Urinary bladder (tissue), 4 donors: Measurements from ENCODE around the gene TCF19. TPM values are rescaled to one million over a fixed set of nuclear protein-coding genes. Genes with fewer than 3 reads are reported as not detected.

ENCODE experiments used
- DNase-seq: peaks from one replicate; pipeline ENCODE4 v3.0.0-alpha.2; 2015; ENCODE audit errors: extremely low spot score
- H3K27ac ChIP-seq: one replicate; pipeline ENCODE4 v1.5.1; 2013; ENCODE audit warnings: low read depth, mild to moderate bottlenecking, moderate library complexity
- H3K36me3 ChIP-seq: one replicate; pipeline ENCODE4 v1.6.1; 2013; ENCODE audit warnings: mild to moderate bottlenecking, moderate library complexity; ENCODE audit not compliant: insufficient read depth
- H3K4me1 ChIP-seq: one replicate; pipeline ENCODE4 v1.6.1; 2013; ENCODE audit warnings: mild to moderate bottlenecking, moderate library complexity; ENCODE audit not compliant: insufficient read depth
- H3K4me3 ChIP-seq: one replicate; pipeline ENCODE4 v1.5.1; 2013; ENCODE audit warnings: low read depth, low read length
- WGBS: extraction: QIAGEN DNeasy Blood & Tissue Kit; methylation state at CpG from one replicate; pipeline ENCODE4 v1.1.7; 2013; 5-methylcytosine and 5-hydroxymethylcytosine counted together
- polyA plus RNA-seq: library from polyadenylated mRNA; stranded (reverse); fragments of 200-250 nt; gene quantifications from one replicate; pipeline ENCODE4 v1.2.3, GENCODE V29; 2013
- total RNA-seq: library from RNA; depleted of rRNA; stranded (reverse); fragments of >200 nt; gene quantifications from one replicate; pipeline ENCODE4 v1.2.3, GENCODE V29; 2014
- donor health status: healthy with polysubstance abuse.
- donor health status: healthy.

The TCF19 gene
- total and polyA plus RNA-seq, 2 donors = 7.9 to 12.7 TPM

GRCh38 chr6:31121131-31121790 lies 37.1 kb upstream of the TCF19 start:
- Histone ChIP-seq H3K4me3 (no peak overlapping the region), H3K4me1 (no peaks in the 10 kb centered on the region), H3K36me3 (no peaks in the 10 kb centered on the region), H3K27ac (no peak overlapping the region)
- WGBS = 88% methylated on average over 12 of the region's 12 CpGs
- DNase-seq = no peak

GRCh38 chr6:31122791-31123706 lies 35.3 kb upstream of the TCF19 start:
- 43% methylated on average over 16 of the region's 16 CpGs for WGBS
- Histone ChIP-seq H3K36me3 (no peaks in the 10 kb centered on the region), H3K4me1 (no peaks in the 10 kb centered on the region), H3K27ac (peak overlapping the region; percentile 55), H3K4me3 (no peak overlapping the region)
- DNase-seq = peak; percentile 73

- DNase-seq = no peak
- no peak overlapping the region for H3K27ac ChIP-seq
Measured at GRCh38 chr6:31125162-31125561, 33.2 kb upstream of the TCF19 start.

GRCh38 chr6:31125586-31126363 lies 32.6 kb upstream of the TCF19 start:
- Histone ChIP-seq H3K27ac (no peak overlapping the region), H3K36me3 (no peaks in the 10 kb centered on the region), H3K4me3 (no peak overlapping the region), H3K4me1 (no peaks in the 10 kb centered on the region)
- DNase-seq = no peak
- 70% methylated on average over 12 of the region's 12 CpGs for WGBS

More at GRCh38 chr6:31125162-31125561, 33.2 kb upstream of the TCF19 start:
- H3K36me3 ChIP-seq = no peaks in the 10 kb centered on the region
- 55% methylated on average over 8 of the region's 8 CpGs for WGBS
- no peaks in the 10 kb centered on the region for H3K4me1 ChIP-seq
- no peak overlapping the region for H3K4me3 ChIP-seq

- Histone ChIP-seq H3K4me3 (no peak overlapping the region), H3K36me3 (no peaks in the 10 kb centered on the region), H3K4me1 (no peaks in the 10 kb centered on the region), H3K27ac (no peak overlapping the region)
- no peak for DNase-seq
- 69% methylated on average over 16 of the region's 16 CpGs for WGBS
Measured at GRCh38 chr6:31126396-31127175, 31.8 kb upstream of the TCF19 start.

- WGBS = 8% methylated on average over 8 of the region's 8 CpGs
- DNase-seq = no peak
Measured at GRCh38 chr6:31128093-31128676, 30.2 kb upstream of the TCF19 start.

GRCh38 chr6:31129130-31129529 lies 29.3 kb upstream of the TCF19 start:
- Histone ChIP-seq H3K36me3 (no peaks in the 10 kb centered on the region), H3K27ac (no peak overlapping the region), H3K4me3 (no peak overlapping the region), H3K4me1 (no peaks in the 10 kb centered on the region)
- 75% methylated on average over 4 of the region's 4 CpGs for WGBS
- no peak for DNase-seq

More at GRCh38 chr6:31128093-31128676, 30.2 kb upstream of the TCF19 start:
- Histone ChIP-seq H3K4me1 (no peaks in the 10 kb centered on the region), H3K4me3 (no peak overlapping the region), H3K36me3 (no peaks in the 10 kb centered on the region), H3K27ac (no peak overlapping the region)

- 97% methylated on average over 3 of the region's 3 CpGs for WGBS
- no peaks in the 10 kb centered on the region for H3K36me3 ChIP-seq
- no peak for DNase-seq
- no peak overlapping the region for H3K27ac ChIP-seq
- no peaks in the 10 kb centered on the region for H3K4me1 ChIP-seq
- H3K4me3 ChIP-seq = no peak overlapping the region
Measured at GRCh38 chr6:31130751-31131150, 27.6 kb upstream of the TCF19 start.

- WGBS = 89% methylated on average over 3 of the region's 3 CpGs
- DNase-seq = no peak
- Histone ChIP-seq H3K4me3 (no peak overlapping the region), H3K4me1 (no peaks in the 10 kb centered on the region), H3K36me3 (no peaks in the 10 kb centered on the region), H3K27ac (no peak overlapping the region)
Measured at GRCh38 chr6:31131595-31131994, 26.8 kb upstream of the TCF19 start.

GRCh38 chr6:31132806-31133205 lies 25.6 kb upstream of the TCF19 start:
- WGBS = 75% methylated on average over 6 of the region's 6 CpGs
- no peak overlapping the region for H3K27ac ChIP-seq
- H3K36me3 ChIP-seq = no peaks in the 10 kb centered on the region
- DNase-seq = no peak
- H3K4me1 ChIP-seq = no peaks in the 10 kb centered on the region
- H3K4me3 ChIP-seq = no peak overlapping the region

GRCh38 chr6:31135710-31136109 lies 22.7 kb upstream of the TCF19 start:
- DNase-seq = no peak
- Histone ChIP-seq H3K4me3 (no peak overlapping the region), H3K36me3 (no peaks in the 10 kb centered on the region), H3K4me1 (no peaks in the 10 kb centered on the region), H3K27ac (no peak overlapping the region)
- 90% methylated on average over 10 of the region's 10 CpGs for WGBS

GRCh38 chr6:31138982-31139381 lies 19.4 kb upstream of the TCF19 start, which contains the start of gene PSORS1C2:
Gene PSORS1C2, minus strand, starts transcription at chr6:31139066. Its CDS starts 40 bp downstream, at chr6:31139026.
- no peak within 1 kb of the TSS for H3K27ac ChIP-seq
- no peaks in the 10 kb centered on the region for H3K4me1 ChIP-seq
- DNase-seq = no peak
- 89% methylated on average over 4 of the region's 4 CpGs for WGBS
- H3K4me3 ChIP-seq = no peak within 1 kb of the TSS
- no peaks in the 10 kb centered on the region for H3K36me3 ChIP-seq
